Endothelial cell of umbilical vein (primary cell): ENCODE results near the gene CFL1. TPM values are rescaled to one million over a fixed set of nuclear protein-coding genes. Genes with fewer than 3 reads are reported as not detected.

Source experiments
- BruUV-seq: library from RNA; stranded (reverse); fragments of 400-500 nt; replicated peaks from 2 replicates; lab custom pipeline; 2021; lab: Mats Ljungman, UMichigan
- CTCF ChIA-PET: fragments of 300-600, 350-600 bp; sonication (Branson Sonifier 250); formaldehyde crosslinking; loops from one replicate; lab custom pipeline; 2021; ENCODE audit warnings: antibody characterized with exemption, inconsistent platforms; lab: Charles Lee
- POLR2A ChIA-PET: fragments of 300-600, 350-600 bp; sonication (Branson Sonifier 250); formaldehyde crosslinking; loops from one replicate; lab custom pipeline; 2021; ENCODE audit warnings: antibody characterized with exemption, inconsistent platforms; lab: Charles Lee
- DNase-seq: peaks from one replicate; pipeline ENCODE4 v3.0.0-alpha.2; 2011; ENCODE audit warnings: low read depth, low spot score
- FAIRE-seq: peaks from 2 replicates; lab custom pipeline; 2011; peaks lifted over from hg19 to GRCh38; lab: Jason Lieb, UNC
- H2AFZ ChIP-seq: 2 replicates; pipeline ENCODE4 v1.6.0; 2012; ENCODE audit warnings: low read depth, low read length, control low read depth, inconsistent platforms
- H3K27ac ChIP-seq: 2 replicates; pipeline ENCODE4 v1.5.1; 2011; ENCODE audit warnings: low read depth, mild to moderate bottlenecking, control low read depth, low read length, moderate library complexity; ENCODE audit not compliant: insufficient read depth
- H3K27me3 ChIP-seq, 2 experiments: 2 replicates each; pipeline versions ENCODE4 v1.6.0 to v1.6.1; 2011; ENCODE audit warnings: low read length in 2 of 2, mixed read lengths in 1 of 2; ENCODE audit not compliant: control insufficient read depth in 2 of 2, insufficient read depth in 2 of 2
- H3K36me3 ChIP-seq, 2 experiments: 2 replicates in 1 of 2; 3 replicates in 1 of 2; pipeline ENCODE4 v1.5.1; 2011; ENCODE audit warnings: low read length in 2 of 2, mild to moderate bottlenecking in 1 of 2, moderate library complexity in 1 of 2; ENCODE audit not compliant: control insufficient read depth in 2 of 2, insufficient read depth in 2 of 2; ENCODE audit errors: extremely low read depth in 1 of 2
- H3K4me1 ChIP-seq: 3 replicates; pipeline ENCODE4 v1.5.1; 2011; ENCODE audit warnings: mild to moderate bottlenecking, low read length; ENCODE audit not compliant: control insufficient read depth, insufficient read depth; ENCODE audit errors: extremely low read depth
- H3K4me2 ChIP-seq: 2 replicates; pipeline ENCODE4 v1.6.1; 2011; ENCODE audit warnings: low read length, control low read depth, mixed read lengths; ENCODE audit not compliant: insufficient read depth
- H3K4me3 ChIP-seq, 3 experiments: fragments of 200-600 bp in 1 of 3; sonication (generic), shearing (Covaris generic) in 1 of 3; replicated peaks in 1 of 3; 2 replicates each; pipeline ENCODE4 v1.5.1; 2011 to 2016; ENCODE audit warnings: control low read depth in 3 of 3, low read length in 3 of 3, mild to moderate bottlenecking in 2 of 3, inconsistent platforms in 1 of 3, low read depth in 1 of 3, moderate library complexity in 1 of 3; ENCODE audit not compliant: insufficient read depth in 1 of 3
- H3K79me2 ChIP-seq: 2 replicates; pipeline ENCODE4 v1.6.0; 2012; ENCODE audit warnings: low read length, inconsistent platforms; ENCODE audit not compliant: control insufficient read depth, insufficient read depth
- H3K9ac ChIP-seq: replicated peaks from 2 replicates; pipeline ENCODE3; 2011; ENCODE audit warnings: low read length, control low read depth; ENCODE audit not compliant: insufficient read depth; ENCODE audit errors: extremely low read depth
- H3K9me1 ChIP-seq: replicated peaks from 3 replicates; pipeline ENCODE4 v1.6.0; 2011; ENCODE audit warnings: mild to moderate bottlenecking, low read length; ENCODE audit not compliant: control insufficient read depth, insufficient read depth; ENCODE audit errors: extremely low read depth
- H3K9me3 ChIP-seq: replicated peaks from 2 replicates; pipeline ENCODE4 v1.5.1; 2012; ENCODE audit warnings: low read length, inconsistent platforms; ENCODE audit not compliant: control insufficient read depth, insufficient read depth
- H4K20me1 ChIP-seq: replicated peaks from 2 replicates; pipeline ENCODE3; 2011; ENCODE audit warnings: mild to moderate bottlenecking, low read length; ENCODE audit not compliant: control insufficient read depth, insufficient read depth; ENCODE audit errors: extremely low read depth
- EZH2 ChIP-seq: IDR thresholded peaks from 2 replicates; pipeline ENCODE4 v1.6.1; 2012; ENCODE audit warnings: borderline replicate concordance, low read depth, mild to moderate bottlenecking, moderate library complexity, low read length, inconsistent platforms; ENCODE audit not compliant: severe bottlenecking
- FOS ChIP-seq: IDR thresholded peaks from 2 replicates; pipeline ENCODE4 v1.6.1; 2011; ENCODE audit warnings: mild to moderate bottlenecking, low read length, moderate library complexity, borderline replicate concordance; ENCODE audit not compliant: insufficient read depth
- GATA2 ChIP-seq: IDR thresholded peaks from 2 replicates; pipeline ENCODE4 v1.7.0; 2011; ENCODE audit warnings: low read depth, mild to moderate bottlenecking, moderate library complexity, mixed read lengths, low read length; ENCODE audit not compliant: insufficient read length, insufficient read depth
- JUN ChIP-seq: IDR thresholded peaks from 2 replicates; pipeline ENCODE4 v1.6.1; 2011; ENCODE audit warnings: borderline replicate concordance, low read depth; ENCODE audit not compliant: insufficient read length, insufficient read depth
- MYC ChIP-seq: IDR thresholded peaks from one replicate; pipeline ENCODE4 v1.6.1; 2011; ENCODE audit warnings: mild to moderate bottlenecking, low read depth, low read length
- POLR2A ChIP-seq: IDR thresholded peaks from 2 replicates; pipeline ENCODE4 v1.6.1; 2012; ENCODE audit warnings: low read depth, mild to moderate bottlenecking, control low read depth, low read length
- POLR2AphosphoS5 ChIP-seq: IDR thresholded peaks from 2 replicates; pipeline ENCODE4 v1.6.1; 2012; ENCODE audit warnings: low read depth, mild to moderate bottlenecking, control low read depth, low read length, moderate library complexity; ENCODE audit not compliant: insufficient read depth
- dilution Hi-C: fragments of 300-500 bp; cut with MboI; formaldehyde crosslinking; loops from one replicate; pipeline ENCODE4 v1.15.0; 2019; ENCODE audit warnings: low sequenced_read_pairs; ENCODE audit not compliant: extremely low pct_ligation_motif_present
- intact Hi-C: fragments of 100-400 bp; cut with micrococcal nuclease; formaldehyde crosslinking; loops from one replicate; pipeline ENCODE4 v1.10.0; 2022
- polyA plus RNA-seq, 4 experiments: library from polyadenylated mRNA; depleted of rRNA in 3 of 4; stranded (reverse) in 3 of 4; unstranded in 1 of 4; fragments of >200 nt; gene quantifications; 2 replicates each; pipeline versions ENCODE4 v1.2.1 to v1.2.3, GENCODE V29; 2011 to 2012; ENCODE audit warnings: missing spikeins in 1 of 4
- total RNA-seq: library from RNA; stranded (reverse); gene quantifications from 2 replicates; pipeline ENCODE4 v1.2.3, GENCODE V29; 2021
- TF ChIP-seq, protein P1 (sequence below), 2 donors: IDR thresholded peaks; 1 replicate in 1 of 2; 2 replicates in 1 of 2; pipeline ENCODE4 v1.5.1; 2011; ENCODE audit warnings: low read length in 2 of 2, mild to moderate bottlenecking in 2 of 2, moderate library complexity in 2 of 2, control low read depth in 1 of 2, inconsistent platforms in 1 of 2, low read depth in 1 of 2; ENCODE audit not compliant: insufficient read depth in 1 of 2; ENCODE audit errors: extremely low read depth in 1 of 2
- TF ChIP-seq, protein P2 (sequence below): IDR thresholded peaks from 2 replicates; pipeline ENCODE4 v1.6.1; 2011; ENCODE audit not compliant: insufficient read depth, insufficient read length

Gene CFL1
- total and polyA plus RNA-seq, 2 donors (not counting 3 experiments of a cell fraction or from before 2014, with no cell fraction given): 1,844 to 2,403 TPM

DNA sequence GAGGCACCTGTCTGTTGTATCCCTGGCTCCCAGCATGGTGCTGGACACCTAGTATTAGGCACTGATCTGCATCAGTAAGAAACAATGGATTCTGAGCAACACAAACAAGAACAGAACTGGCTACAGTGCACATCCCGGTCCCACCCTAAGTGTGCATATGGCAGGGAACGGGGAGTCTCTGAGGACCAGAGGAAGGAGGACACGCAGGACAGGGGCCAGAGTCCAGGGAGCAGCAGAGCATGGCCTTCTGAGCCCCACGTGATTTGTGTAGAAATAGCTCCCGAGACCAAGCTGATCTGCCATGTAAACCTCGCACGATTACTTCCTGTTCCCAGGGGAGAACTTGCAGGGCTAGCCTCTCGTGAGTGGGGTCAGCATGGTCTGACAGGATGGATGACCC is 36.9 kb downstream of the CFL1 start:
- no peak overlapping the region for H3K4me2 ChIP-seq
- no peak overlapping the region for H3K4me3 ChIP-seq
- FAIRE-seq (no peak), DNase-seq (no peak)
- TF ChIP-seq, protein P1, sequence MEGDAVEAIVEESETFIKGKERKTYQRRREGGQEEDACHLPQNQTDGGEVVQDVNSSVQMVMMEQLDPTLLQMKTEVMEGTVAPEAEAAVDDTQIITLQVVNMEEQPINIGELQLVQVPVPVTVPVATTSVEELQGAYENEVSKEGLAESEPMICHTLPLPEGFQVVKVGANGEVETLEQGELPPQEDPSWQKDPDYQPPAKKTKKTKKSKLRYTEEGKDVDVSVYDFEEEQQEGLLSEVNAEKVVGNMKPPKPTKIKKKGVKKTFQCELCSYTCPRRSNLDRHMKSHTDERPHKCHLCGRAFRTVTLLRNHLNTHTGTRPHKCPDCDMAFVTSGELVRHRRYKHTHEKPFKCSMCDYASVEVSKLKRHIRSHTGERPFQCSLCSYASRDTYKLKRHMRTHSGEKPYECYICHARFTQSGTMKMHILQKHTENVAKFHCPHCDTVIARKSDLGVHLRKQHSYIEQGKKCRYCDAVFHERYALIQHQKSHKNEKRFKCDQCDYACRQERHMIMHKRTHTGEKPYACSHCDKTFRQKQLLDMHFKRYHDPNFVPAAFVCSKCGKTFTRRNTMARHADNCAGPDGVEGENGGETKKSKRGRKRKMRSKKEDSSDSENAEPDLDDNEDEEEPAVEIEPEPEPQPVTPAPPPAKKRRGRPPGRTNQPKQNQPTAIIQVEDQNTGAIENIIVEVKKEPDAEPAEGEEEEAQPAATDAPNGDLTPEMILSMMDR (IDR thresholded peaks at IDR 0.05; ENCODE audit: extremely low read depth in 1 of 2, insufficient read depth in 1 of 2, low read depth in 1 of 2, low read length in 2 of 2): no peak
- TF ChIP-seq MYC (no peak), POLR2A (no peak), FOS (no peak), POLR2AphosphoS5 (no peak), EZH2 (no peak), GATA2 (no peak), JUN (no peak)
- TF ChIP-seq, protein P2, sequence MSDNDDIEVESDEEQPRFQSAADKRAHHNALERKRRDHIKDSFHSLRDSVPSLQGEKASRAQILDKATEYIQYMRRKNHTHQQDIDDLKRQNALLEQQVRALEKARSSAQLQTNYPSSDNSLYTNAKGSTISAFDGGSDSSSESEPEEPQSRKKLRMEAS: no peak
- no peak overlapping the region for H3K9ac ChIP-seq
- CTCF ChIA-PET: interaction anchor here (1.0 to 6.5 kb wide), 2 partner anchors 42 to 115 kb away, joined by 3 to 109 read pairs; partner anchors contain the start of gene AP5B1
- H4K20me1 ChIP-seq: no peaks in the 10 kb centered on the region
- intact Hi-C loops: no loop called here
- dilution Hi-C loops: no loop called here
- POLR2A ChIA-PET: no interaction called here
- H3K27me3 ChIP-seq: no peaks in the 10 kb centered on the region
- no TSS peak for BruUV-seq
- no peak overlapping the region for H3K27ac ChIP-seq
- H3K36me3 ChIP-seq: no peaks in the 10 kb centered on the region
- H3K79me2 ChIP-seq: no peaks in the 10 kb centered on the region
- no peaks in the 10 kb centered on the region for H3K9me3 ChIP-seq
- H2AFZ ChIP-seq: no peak overlapping the region
- no peaks in the 10 kb centered on the region for H3K4me1 ChIP-seq
- no peaks in the 10 kb centered on the region for H3K9me1 ChIP-seq
